Activated CD4-positive, alpha-beta T cell treated with anti-CD3 and anti-CD28 coated beads, Interleukin-2, Interleukin-6, amounts not matched to agents 100 ng/mL and 50 ng/mL, durations not matched to agents 16 hours and 8 hours (primary cell): ENCODE data around the gene CDK6.

Experiments
- DNase-seq: peaks from one replicate; pipeline ENCODE4 v3.0.0-alpha.2; 2020

CDK6 gene

GRCh38 chr7:92704858-92705257, 131.5 kb downstream of the CDK6 start:
- DNase-seq, result no peak

GRCh38 chr7:92702535-92702934, 133.8 kb downstream of the CDK6 start:
- no peak for DNase-seq

- no peak for DNase-seq
Observed at GRCh38 chr7:92699966-92700514, 136.3 kb downstream of the CDK6 start.

GRCh38 chr7:92699560-92699959, 136.8 kb downstream of the CDK6 start:
- no peak for DNase-seq

GRCh38 chr7:92698237-92698841, 138.0 kb downstream of the CDK6 start:
- no peak for DNase-seq

GRCh38 chr7:92697414-92697813, 139.0 kb downstream of the CDK6 start:
- no peak for DNase-seq

GRCh38 chr7:92697012-92697411, 139.4 kb downstream of the CDK6 start:
- no peak for DNase-seq

GRCh38 chr7:92696584-92696983, 139.8 kb downstream of the CDK6 start:
- no peak for DNase-seq

GRCh38 chr7:92695308-92696261, 140.8 kb downstream of the CDK6 start:
- no peak for DNase-seq

GRCh38 chr7:92694211-92694610, 142.2 kb downstream of the CDK6 start:
- DNase-seq, result no peak

- no peak for DNase-seq
Observed at GRCh38 chr7:92693519-92693918, 142.9 kb downstream of the CDK6 start.

GRCh38 chr7:92691578-92691977, 144.8 kb downstream of the CDK6 start:
- DNase-seq, result peak; percentile 66

- peak; percentile 90 for DNase-seq
Observed at GRCh38 chr7:92685136-92686042, 151.0 kb downstream of the CDK6 start.

- no peak for DNase-seq
Observed at GRCh38 chr7:92684274-92684673, 152.1 kb downstream of the CDK6 start.

GRCh38 chr7:92682903-92683539, 153.4 kb downstream of the CDK6 start:
- DNase-seq, result peak; percentile 50

- DNase-seq, result no peak
Observed at GRCh38 chr7:92682330-92682729, 154.0 kb downstream of the CDK6 start.

GRCh38 chr7:92681633-92682032, 154.7 kb downstream of the CDK6 start:
- DNase-seq, result no peak

- DNase-seq, result no peak
Observed at GRCh38 chr7:92680442-92680841, 155.9 kb downstream of the CDK6 start.

GRCh38 chr7:92678291-92678920, 158.0 kb downstream of the CDK6 start:
- no peak for DNase-seq

- no peak for DNase-seq
Observed at GRCh38 chr7:92674379-92674778, 162.0 kb downstream of the CDK6 start.

- peak; percentile 67 for DNase-seq
Observed at GRCh38 chr7:92671505-92672169, 164.7 kb downstream of the CDK6 start.
